ENCODE results near the gene ALK.

The ALK gene

DNA sequence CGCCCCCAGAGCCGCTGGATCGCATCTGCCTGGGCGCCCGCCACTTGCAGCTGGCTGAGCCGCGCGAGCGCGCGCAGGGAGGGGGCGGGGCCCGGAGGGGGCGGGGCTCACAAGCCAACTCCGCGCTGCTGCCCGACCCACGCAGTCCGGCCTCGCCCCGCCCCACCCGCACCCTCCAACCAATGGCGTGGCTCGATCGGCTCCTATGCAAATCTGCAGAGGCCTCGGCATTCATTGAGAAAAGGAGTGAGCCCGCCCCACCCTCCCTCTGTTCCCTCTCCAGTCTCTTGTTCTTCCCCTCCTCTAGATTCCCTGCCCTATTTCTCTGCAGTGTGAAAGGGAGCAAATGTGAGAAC lies at the start of gene ALK:
Gene ALK, minus strand, starts transcription at position 27 of the 356 bp plus-strand sequence. CDS start 927 bp downstream, outside the sequence.
- peak; percentile 54 for DNase-seq

DNA sequence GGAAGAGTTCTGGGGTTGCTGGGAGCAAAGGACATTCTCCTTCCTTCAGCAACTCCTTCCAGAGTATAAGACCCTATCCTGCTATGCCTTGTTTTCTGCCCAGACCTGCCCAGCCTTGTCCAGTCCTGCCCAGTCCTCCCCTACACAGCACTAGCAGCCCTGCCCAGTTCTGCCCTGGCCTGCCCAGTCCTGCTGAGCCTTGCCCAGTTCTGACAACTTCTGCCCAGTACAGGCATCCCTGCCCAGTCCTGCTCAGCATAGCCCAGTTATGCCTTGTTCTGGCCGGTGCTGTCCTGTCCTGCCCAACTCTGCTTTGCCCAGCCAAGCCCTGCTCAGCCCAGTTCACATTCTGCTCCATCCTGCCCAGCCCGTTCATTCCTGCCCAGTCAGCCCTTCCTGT lies 44.9 kb upstream of the ALK start:
- no peak for DNase-seq

DNA sequence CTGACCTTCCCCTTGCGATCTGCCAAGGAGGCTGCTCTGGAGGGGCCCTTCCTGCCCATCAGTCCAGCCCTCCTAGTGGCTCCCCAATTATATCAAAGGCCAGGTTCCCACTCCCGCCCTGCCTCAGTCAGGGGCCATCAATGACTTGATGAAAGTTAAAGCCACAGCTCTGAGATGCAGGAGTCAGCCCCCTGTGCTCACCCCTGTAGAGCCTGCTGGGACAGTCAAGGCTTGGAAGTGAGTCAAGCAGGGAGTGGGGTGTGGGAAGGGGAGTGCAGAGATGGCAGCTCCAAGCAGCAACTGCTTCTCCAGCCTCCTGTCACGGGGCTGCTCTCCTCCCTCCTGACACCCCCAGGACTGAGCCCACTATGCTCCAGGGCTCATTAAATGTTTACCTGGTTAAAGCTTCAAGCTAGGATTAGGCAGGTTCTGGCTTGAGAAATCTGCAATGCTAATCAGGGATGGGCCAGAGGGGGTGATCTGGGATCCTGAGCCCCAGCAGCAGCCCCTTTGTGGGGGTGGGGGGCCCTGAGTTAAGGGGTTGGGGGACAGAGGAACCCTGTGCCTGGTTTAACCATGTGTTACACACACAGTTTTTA lies 42.7 kb upstream of the ALK start:
- no peak for DNase-seq

DNA sequence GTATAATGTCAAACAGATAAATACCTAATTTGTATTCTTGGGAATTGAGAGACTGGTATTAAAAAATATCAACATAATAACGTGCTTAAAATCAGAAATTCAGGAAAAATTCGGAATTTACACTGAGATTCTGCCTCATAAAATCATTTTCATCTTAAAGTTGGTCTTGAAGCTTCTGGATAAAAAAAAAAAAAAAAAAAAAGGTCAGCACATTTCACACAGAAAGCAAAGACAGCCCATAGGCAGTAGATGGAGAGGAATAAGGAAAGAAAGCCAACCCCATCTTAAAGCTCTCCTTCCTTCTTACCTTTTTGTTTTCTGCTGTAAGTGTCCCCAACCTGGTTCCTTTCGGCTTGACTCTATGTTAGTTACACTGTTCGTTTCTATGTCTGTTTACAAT lies 41.5 kb upstream of the ALK start:
- no peak for DNase-seq

DNA sequence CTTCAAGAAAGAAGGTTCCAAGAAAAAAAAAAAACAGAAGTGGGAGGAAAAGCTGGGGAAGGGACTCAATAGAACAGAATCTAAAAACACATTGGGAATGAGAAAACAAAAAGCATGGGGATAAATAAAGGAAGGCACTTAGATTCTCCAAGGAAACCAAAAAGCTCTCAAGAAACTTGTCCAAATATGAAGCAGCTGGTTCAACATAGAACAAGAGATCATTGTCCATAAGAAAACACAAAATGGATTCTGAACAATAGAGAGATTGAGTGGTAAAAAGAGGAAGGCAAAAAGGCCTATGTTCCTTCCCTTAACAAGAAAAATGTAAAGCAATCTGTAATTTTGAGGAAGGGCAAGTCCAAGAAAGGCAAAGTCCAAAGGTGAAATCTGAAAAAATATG lies 32.9 kb upstream of the ALK start:
- no peak for DNase-seq

DNA sequence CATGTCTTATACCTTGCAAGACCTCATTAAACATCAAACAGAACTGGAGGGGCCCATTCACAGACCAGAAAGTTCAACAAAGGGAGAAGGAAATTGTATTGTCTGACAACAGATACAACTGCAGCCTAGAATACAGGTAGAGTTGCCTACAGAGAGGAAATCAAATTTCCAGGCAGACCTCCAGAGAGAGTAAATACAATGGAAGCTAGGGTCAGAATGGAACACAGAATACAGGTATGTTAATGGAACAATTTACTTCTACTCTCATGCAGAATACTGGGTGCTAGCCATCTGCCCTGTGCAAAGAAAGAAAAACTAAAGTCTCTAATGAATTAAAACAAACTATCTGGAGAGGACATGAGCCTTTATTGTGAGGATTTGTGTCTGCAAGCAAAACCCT lies 31.6 kb upstream of the ALK start:
- DNase-seq: no peak

DNA sequence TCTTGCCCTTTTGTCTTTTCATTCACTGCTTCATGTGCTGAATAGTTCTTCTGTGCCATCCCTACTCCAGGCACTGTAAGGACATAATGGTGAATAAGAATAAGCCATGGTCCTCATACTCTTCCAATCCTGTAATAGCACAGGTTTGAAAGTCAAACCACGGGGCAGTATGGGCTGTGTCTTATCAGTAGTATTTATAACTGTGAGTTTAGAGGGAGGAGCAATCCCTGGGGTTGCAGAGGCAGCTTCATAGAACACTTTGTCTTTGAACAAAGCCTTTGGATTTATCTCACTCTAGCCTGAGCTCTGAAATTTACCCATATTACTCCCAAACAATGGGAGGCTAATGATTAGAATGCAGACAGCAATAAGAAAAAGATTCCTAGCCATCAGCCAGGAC lies 30.2 kb upstream of the ALK start:
- DNase-seq: no peak

DNA sequence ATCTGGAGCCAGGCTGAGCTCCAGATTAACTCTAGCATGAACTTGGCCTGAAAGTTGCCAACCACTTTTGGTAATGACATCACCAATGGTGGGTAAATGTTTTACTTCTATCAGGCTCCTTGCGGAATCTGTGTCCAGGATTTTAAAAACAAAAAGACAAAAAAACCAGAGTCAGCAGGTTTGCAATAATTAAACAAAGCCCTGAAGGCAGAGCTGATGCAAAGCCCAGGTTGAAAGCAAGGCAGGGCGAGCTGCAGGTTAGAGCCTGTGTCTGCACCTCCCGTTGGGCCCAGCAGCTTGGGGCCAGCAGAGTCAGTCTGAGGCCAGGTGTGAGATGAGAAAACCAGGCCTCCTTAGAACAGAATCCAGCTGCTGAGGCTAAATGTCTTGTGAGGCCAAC lies 29.1 kb upstream of the ALK start:
- DNase-seq: no peak

DNA sequence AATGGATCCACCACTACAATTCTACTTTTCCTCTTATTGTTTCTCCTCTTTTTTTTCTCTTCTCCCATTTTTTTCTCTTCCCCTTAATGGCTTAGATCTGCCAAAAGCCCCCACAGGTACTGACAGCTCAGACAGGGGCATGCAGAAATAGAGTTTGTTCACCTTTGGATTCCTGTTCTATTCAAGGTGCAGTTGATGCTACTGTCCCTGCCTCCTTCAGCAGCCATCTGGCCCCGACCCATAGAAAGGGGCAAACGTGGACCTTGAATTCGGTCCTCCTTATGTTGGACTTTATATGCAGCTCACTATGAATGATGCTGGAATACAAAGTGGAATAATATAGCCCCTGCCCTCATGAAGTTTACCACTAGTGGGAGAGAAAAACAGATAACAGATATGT lies 27.7 kb upstream of the ALK start:
- no peak for DNase-seq

DNA sequence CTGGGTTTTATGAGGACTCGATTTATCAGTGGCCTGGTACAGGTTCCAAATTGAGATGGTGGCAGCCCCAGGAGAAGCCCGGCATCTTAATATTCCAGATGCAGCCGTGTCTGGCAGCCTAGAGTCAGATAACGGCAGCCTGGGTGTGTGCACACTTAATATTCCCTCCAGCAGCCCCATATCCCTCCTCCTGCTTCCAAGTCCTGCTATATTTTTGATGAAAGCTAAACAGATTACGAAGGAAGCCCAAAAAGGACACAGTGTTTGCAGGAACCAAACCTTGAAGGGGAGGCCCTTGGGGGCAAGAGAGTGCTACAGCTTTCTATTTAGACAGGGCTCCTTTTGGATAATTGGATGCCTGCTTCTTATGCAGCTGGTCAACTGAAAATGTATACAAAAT lies 25.1 kb upstream of the ALK start:
- no peak for DNase-seq

DNA sequence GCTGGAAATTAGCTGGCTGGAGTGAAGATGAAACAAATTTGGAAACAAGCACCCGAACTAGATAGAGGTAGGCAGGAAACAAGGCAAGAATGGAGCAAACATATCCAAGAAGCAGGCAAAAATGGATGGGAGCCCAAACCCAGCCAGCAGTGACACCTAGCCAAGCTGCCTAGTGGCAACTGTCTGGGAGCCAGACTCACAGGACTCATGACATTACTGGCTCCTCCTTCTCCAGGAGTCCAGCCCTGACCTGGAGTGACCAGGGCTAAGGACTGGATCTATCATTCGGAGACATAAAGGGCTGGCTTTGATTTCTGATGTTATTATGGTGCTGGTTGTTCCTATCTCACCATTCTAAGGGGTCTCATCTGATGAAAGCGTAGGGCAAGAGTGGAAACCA lies 21.3 kb upstream of the ALK start:
- no peak for DNase-seq

DNA sequence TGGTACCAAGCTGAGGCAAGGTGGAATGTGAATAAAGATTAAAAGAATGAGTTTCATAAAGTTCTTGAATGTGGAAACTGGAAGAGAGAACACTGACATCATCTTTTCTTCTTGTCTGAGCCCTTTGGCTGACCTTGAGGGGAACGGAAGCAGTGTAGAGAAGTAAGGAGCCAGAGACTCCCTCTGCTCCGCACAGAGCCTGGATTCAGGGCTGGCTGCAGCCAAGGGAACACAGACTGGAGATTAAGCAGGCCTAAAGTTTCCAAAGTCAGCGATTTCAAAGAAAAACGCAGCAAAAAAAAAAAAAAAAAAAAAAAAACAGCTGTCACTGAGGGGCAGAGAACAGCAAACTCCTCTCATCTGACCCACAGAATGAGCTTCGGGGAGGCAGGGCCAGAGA lies 19.3 kb upstream of the ALK start:
- no peak for DNase-seq

DNA sequence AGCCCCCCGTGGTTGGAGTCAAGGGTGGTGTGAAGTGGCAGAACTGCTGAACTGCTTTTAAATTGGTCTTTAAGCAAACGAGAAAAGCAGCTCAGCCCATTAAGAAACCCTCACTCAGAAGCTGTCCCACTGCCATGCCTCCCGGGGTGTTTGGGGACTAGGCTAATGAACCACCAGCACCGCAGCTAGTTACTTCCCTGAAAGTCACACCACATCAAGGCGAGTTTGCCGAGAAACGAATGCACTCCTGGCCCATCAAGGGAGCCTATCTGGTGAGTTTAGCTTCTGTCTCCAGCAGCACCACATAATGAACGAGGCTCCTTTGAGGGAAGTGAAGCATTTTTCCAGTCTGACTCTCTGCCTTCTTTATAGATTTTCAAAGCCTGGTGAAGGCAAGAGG lies 14.6 kb upstream of the ALK start:
- no peak for DNase-seq

DNA sequence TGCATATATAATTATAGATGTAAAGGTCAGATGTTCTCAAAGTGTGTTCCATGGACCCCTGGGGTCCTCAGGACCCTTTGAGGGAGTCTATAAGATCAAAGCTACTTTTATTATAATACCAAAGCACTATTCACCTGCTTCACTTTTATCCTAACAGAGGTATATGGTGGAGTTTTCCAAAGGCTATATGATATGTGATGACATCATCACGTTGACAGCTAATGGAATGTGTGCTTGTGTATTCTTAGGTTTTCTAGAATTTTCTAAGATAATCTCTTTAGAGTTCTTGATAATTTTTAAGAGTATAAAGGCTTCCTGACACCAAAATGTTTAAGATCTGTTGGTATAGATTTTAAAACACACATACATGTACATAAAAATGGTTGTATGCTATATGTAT lies 10.4 kb upstream of the ALK start:
- no peak for DNase-seq

DNA sequence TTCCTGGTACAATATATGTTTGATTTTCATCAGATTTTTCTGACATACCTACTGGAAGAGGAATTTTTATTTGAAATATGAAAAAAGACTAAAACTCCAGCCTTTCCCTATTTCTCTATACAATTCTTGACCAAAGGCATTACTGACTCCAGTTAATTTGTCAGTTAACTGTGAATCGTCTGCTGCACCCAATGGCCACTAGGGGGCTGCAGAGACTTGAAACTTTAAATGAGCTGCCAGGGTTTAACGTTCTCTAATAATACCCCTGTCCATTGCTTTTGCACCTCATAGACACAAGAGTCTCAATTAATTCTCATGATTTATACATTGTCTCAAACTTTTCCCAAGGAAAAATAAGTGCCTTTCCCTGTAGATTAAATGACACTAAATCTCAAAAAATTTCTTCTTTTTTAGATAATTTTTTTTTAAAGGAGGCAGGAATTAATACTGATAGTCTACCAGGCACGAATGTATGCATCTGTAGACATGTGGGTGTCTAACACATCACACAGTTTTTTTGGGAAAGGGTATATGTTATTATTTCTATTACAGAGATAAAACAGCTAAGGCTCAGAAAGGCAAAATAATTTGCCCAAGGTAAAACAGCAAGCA lies 1.8 kb upstream of the ALK start:
- peak; percentile 38 for DNase-seq

DNA sequence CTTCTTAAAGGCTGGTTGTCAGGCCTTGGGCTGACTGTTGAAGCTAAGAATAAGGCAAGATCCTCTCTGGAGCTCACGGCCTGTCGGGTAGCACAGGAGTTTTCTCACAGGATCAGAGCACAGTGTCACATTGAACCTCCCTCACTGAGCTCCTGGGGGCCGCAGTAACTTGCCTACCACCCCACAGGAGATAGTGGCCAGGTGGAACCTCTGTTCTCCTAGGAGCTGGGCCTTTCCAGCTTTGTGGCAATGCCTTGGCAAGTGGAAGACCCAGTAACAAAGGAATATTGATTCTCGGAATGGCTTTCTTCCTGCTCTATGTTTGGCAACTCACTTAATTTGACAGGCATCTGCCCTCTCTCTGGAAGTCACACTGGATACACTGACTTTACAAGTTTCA lies 1.2 kb upstream of the ALK start:
- DNase-seq: no peak

DNA sequence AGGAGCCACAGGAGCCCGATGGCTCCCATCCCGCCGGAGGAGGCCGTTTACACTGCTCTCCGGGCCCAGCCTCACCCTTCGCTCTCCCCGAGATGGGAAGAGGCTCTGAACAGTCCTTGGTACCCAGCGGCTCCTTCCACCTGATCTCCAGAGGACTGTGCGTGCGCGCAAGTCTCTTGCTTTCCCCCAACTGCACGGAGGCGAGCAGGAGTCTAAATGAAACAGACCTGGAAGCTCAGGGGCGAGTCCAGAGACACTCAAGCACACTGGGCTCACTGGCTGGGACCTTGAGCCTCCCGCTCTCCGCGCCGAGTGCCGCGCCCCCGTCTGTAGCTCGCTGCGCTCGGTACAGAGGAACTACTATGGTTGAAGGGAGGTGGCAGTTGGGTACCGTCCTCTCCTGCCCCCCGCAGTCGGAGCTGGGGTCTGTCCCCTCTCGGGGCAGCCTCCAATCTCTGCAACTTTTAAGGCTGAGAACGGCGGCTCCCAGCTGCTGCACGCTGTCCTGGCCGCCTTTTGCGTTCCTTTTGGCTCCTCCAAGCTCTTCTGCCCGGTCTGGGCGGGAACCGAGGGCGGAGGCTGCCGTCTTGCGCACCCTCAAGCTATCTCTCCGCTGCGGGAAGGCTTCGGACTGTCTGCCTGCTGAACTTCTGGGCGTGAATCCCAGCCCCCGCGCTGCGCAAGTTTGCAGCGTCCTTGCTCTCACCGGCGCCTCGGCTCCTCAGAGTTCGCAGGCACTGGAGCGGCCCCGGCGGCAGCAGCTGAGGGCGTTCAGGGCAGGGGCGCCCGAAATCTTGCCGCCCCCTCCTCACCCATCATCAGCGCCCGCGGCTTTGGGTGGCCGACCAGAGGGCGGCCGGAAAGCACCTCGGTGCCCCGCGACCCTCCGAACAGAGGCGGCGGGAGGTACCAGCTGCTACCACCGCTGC lies 491 bp downstream of the ALK start:
- DNase-seq: no peak

DNA sequence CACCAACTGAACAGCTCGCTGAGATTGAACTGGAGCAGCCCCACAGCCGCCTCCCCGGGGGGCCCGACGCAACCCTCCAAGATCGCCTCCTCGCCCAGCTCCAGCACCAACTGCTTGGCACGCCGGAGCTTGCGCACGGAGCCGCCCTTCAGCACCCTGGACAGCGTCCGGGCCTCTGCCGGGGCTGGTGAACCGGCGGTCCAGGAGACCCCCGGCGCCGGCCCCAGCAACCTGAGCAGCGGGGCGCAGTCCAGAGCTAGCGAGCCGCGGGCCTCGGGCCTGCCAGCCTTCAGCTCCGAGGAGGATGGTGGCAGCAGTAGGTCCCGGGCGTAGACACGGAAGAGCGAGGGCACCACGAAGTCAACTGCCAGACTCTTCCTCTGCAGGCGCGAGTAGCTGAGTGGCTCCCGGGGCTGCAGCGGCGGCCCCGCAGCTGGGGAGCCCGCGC lies 1.2 kb downstream of the ALK start:
- peak; percentile 30 for DNase-seq

DNA sequence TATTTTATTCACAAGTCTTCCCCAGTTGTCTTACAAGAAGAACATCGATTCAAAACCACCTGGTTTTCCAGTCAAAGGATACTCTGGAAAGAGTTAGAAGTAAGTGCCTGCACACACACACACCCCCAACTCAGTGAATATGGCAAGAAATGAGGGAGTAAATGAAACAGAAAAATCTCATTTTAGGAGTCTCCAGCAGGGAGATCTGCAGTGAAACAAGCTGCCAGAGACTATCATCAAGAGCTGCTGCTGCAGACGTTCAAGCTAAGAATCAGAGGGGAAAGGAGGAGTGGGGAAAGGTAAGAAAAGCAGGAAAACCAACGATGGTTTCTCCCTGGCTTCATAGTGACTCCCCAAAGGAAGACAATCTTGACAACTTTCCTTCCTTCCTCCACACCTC lies 2.4 kb downstream of the ALK start:
- DNase-seq: no peak

DNA sequence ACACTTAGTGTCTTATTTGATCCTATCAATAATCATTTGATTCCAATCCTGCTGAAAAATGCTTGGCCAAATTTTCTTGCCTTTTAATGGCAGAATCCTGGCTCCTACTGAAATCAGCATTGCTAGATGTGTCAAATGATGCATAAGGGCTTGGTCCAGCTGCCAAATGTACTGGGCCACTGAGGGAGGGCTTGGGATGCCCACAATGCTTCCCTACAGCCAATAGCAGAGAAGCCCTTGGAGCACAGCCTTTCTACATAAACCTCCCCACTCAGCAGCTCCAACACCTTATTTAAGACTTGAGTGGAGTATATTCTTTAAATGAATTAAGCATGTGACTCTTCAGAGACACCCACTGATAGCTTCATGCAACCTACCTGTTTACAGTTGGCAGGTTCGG lies 3.6 kb downstream of the ALK start:
- DNase-seq: no peak

DNA sequence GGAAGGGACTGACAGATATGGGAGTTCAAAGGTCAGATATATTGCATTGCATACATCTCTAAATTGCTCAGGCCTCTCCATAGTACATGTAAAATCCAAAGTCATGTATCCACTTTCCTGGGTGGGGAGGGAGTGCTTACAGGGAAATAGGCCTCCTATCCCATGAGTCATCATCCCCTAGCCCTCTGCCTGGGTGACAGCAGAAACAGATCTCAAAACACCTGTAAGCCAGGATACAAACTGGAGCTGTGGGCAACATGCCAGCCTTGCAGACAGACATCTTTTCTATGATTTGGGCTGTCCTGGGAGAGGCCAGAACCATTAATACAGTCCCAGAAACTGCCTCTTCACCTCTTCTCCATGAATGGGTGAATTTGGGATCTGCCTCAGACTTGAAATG lies 4.8 kb downstream of the ALK start:
- DNase-seq: no peak

DNA sequence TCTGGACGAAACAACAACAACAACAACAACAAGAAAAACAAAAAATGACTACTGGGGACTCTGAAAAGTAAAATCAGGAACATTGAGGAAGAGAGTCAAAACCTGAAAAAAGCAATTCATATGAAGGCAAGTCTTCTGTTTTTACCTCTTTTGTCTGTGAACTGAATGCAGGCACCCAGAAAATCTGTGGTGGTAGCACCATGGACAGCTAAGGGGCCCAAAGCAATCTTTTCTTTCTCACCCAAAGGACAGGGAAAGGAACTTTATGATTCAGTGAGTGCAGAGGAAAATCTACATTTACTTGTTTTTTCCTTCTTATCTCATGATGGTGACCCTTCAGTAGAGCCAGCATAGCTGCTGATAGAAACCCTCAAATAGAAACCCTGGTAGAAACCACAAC lies 10.4 kb downstream of the ALK start:
- DNase-seq: no peak

DNA sequence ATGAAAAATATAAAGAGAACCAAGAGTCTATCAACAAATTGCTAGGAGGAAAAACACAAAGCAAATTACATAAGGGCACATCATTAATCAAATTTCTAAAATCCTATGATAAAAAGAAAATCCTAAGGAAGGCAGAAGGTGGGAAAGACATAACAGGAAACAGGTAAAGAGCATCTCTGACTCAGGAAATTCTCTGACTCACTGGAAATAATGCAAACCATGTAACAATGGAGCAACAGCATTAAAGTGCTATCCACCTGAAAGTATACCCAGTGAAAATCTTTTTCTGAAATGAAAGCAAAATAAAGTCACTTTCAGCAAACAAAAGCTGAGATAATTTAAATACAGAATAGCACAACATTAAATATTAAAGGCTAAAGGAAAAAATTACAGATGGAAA lies 10.9 kb downstream of the ALK start:
- DNase-seq: no peak

DNA sequence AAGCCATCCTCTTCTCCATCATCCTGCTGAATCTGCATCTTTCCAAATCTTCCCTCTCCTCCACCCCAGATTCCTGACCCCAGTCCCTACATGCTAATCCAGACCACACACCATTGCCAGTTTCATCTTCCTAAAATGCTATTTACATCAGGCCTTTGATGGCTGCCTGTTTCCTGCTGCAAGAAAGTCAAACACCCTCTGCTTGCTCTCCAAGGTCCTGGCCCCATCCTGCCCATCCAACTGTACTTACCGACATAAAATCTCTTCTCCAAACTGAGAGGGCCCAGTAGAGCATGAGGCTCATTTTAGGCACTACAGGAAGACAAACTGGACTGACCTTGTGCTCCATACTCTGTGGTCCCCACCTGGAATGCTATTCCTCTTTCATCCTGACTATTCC lies 19.0 kb downstream of the ALK start:
- no peak for DNase-seq
